Endothelial cell of umbilical vein (primary cell): ENCODE results near the gene SRA1. TPM values are rescaled to one million over a fixed set of nuclear protein-coding genes. Genes with fewer than 3 reads are reported as not detected.

Experiments used
- BruUV-seq: library from RNA; stranded (reverse); fragments of 400-500 nt; replicated peaks from 2 replicates; lab custom pipeline; 2021; lab: Mats Ljungman, UMichigan
- CTCF ChIA-PET: fragments of 300-600, 350-600 bp; sonication (Branson Sonifier 250); formaldehyde crosslinking; loops from one replicate; lab custom pipeline; 2021; ENCODE audit warnings: antibody characterized with exemption, inconsistent platforms; lab: Charles Lee
- POLR2A ChIA-PET: fragments of 300-600, 350-600 bp; sonication (Branson Sonifier 250); formaldehyde crosslinking; loops from one replicate; lab custom pipeline; 2021; ENCODE audit warnings: antibody characterized with exemption, inconsistent platforms; lab: Charles Lee
- DNase-seq: peaks from one replicate; pipeline ENCODE4 v3.0.0-alpha.2; 2011; ENCODE audit warnings: low read depth, low spot score
- FAIRE-seq: peaks from 2 replicates; lab custom pipeline; 2011; peaks lifted over from hg19 to GRCh38; lab: Jason Lieb, UNC
- H2AFZ ChIP-seq: 2 replicates; pipeline ENCODE4 v1.6.0; 2012; ENCODE audit warnings: low read depth, low read length, control low read depth, inconsistent platforms
- H3K27ac ChIP-seq: 2 replicates; pipeline ENCODE4 v1.5.1; 2011; ENCODE audit warnings: low read depth, mild to moderate bottlenecking, control low read depth, low read length, moderate library complexity; ENCODE audit not compliant: insufficient read depth
- H3K27me3 ChIP-seq, 2 experiments: 2 replicates each; pipeline versions ENCODE4 v1.6.0 to v1.6.1; 2011; ENCODE audit warnings: low read length in 2 of 2, mixed read lengths in 1 of 2; ENCODE audit not compliant: control insufficient read depth in 2 of 2, insufficient read depth in 2 of 2
- H3K36me3 ChIP-seq, 2 experiments: 2 replicates in 1 of 2; 3 replicates in 1 of 2; pipeline ENCODE4 v1.5.1; 2011; ENCODE audit warnings: low read length in 2 of 2, mild to moderate bottlenecking in 1 of 2, moderate library complexity in 1 of 2; ENCODE audit not compliant: control insufficient read depth in 2 of 2, insufficient read depth in 2 of 2; ENCODE audit errors: extremely low read depth in 1 of 2
- H3K4me1 ChIP-seq: 3 replicates; pipeline ENCODE4 v1.5.1; 2011; ENCODE audit warnings: mild to moderate bottlenecking, low read length; ENCODE audit not compliant: control insufficient read depth, insufficient read depth; ENCODE audit errors: extremely low read depth
- H3K4me2 ChIP-seq: 2 replicates; pipeline ENCODE4 v1.6.1; 2011; ENCODE audit warnings: low read length, control low read depth, mixed read lengths; ENCODE audit not compliant: insufficient read depth
- H3K4me3 ChIP-seq, 3 experiments: fragments of 200-600 bp in 1 of 3; sonication (generic), shearing (Covaris generic) in 1 of 3; replicated peaks in 1 of 3; 2 replicates each; pipeline ENCODE4 v1.5.1; 2011 to 2016; ENCODE audit warnings: control low read depth in 3 of 3, low read length in 3 of 3, mild to moderate bottlenecking in 2 of 3, inconsistent platforms in 1 of 3, low read depth in 1 of 3, moderate library complexity in 1 of 3; ENCODE audit not compliant: insufficient read depth in 1 of 3
- H3K79me2 ChIP-seq: 2 replicates; pipeline ENCODE4 v1.6.0; 2012; ENCODE audit warnings: low read length, inconsistent platforms; ENCODE audit not compliant: control insufficient read depth, insufficient read depth
- H3K9ac ChIP-seq: replicated peaks from 2 replicates; pipeline ENCODE3; 2011; ENCODE audit warnings: low read length, control low read depth; ENCODE audit not compliant: insufficient read depth; ENCODE audit errors: extremely low read depth
- H3K9me1 ChIP-seq: replicated peaks from 3 replicates; pipeline ENCODE4 v1.6.0; 2011; ENCODE audit warnings: mild to moderate bottlenecking, low read length; ENCODE audit not compliant: control insufficient read depth, insufficient read depth; ENCODE audit errors: extremely low read depth
- H3K9me3 ChIP-seq: replicated peaks from 2 replicates; pipeline ENCODE4 v1.5.1; 2012; ENCODE audit warnings: low read length, inconsistent platforms; ENCODE audit not compliant: control insufficient read depth, insufficient read depth
- H4K20me1 ChIP-seq: replicated peaks from 2 replicates; pipeline ENCODE3; 2011; ENCODE audit warnings: mild to moderate bottlenecking, low read length; ENCODE audit not compliant: control insufficient read depth, insufficient read depth; ENCODE audit errors: extremely low read depth
- CTCF ChIP-seq, 2 donors: IDR thresholded peaks; 1 replicate in 1 of 2; 2 replicates in 1 of 2; pipeline ENCODE4 v1.5.1; 2011; ENCODE audit warnings: low read length in 2 of 2, mild to moderate bottlenecking in 2 of 2, moderate library complexity in 2 of 2, control low read depth in 1 of 2, inconsistent platforms in 1 of 2, low read depth in 1 of 2; ENCODE audit not compliant: insufficient read depth in 1 of 2; ENCODE audit errors: extremely low read depth in 1 of 2
- EZH2 ChIP-seq: IDR thresholded peaks from 2 replicates; pipeline ENCODE4 v1.6.1; 2012; ENCODE audit warnings: borderline replicate concordance, low read depth, mild to moderate bottlenecking, moderate library complexity, low read length, inconsistent platforms; ENCODE audit not compliant: severe bottlenecking
- FOS ChIP-seq: IDR thresholded peaks from 2 replicates; pipeline ENCODE4 v1.6.1; 2011; ENCODE audit warnings: mild to moderate bottlenecking, low read length, moderate library complexity, borderline replicate concordance; ENCODE audit not compliant: insufficient read depth
- GATA2 ChIP-seq: IDR thresholded peaks from 2 replicates; pipeline ENCODE4 v1.7.0; 2011; ENCODE audit warnings: low read depth, mild to moderate bottlenecking, moderate library complexity, mixed read lengths, low read length; ENCODE audit not compliant: insufficient read length, insufficient read depth
- JUN ChIP-seq: IDR thresholded peaks from 2 replicates; pipeline ENCODE4 v1.6.1; 2011; ENCODE audit warnings: borderline replicate concordance, low read depth; ENCODE audit not compliant: insufficient read length, insufficient read depth
- MAX ChIP-seq: IDR thresholded peaks from 2 replicates; pipeline ENCODE4 v1.6.1; 2011; ENCODE audit not compliant: insufficient read depth, insufficient read length
- MYC ChIP-seq: IDR thresholded peaks from one replicate; pipeline ENCODE4 v1.6.1; 2011; ENCODE audit warnings: mild to moderate bottlenecking, low read depth, low read length
- POLR2A ChIP-seq: IDR thresholded peaks from 2 replicates; pipeline ENCODE4 v1.6.1; 2012; ENCODE audit warnings: low read depth, mild to moderate bottlenecking, control low read depth, low read length
- POLR2AphosphoS5 ChIP-seq: IDR thresholded peaks from 2 replicates; pipeline ENCODE4 v1.6.1; 2012; ENCODE audit warnings: low read depth, mild to moderate bottlenecking, control low read depth, low read length, moderate library complexity; ENCODE audit not compliant: insufficient read depth
- dilution Hi-C: fragments of 300-500 bp; cut with MboI; formaldehyde crosslinking; loops from one replicate; pipeline ENCODE4 v1.15.0; 2019; ENCODE audit warnings: low sequenced_read_pairs; ENCODE audit not compliant: extremely low pct_ligation_motif_present
- intact Hi-C: fragments of 100-400 bp; cut with micrococcal nuclease; formaldehyde crosslinking; loops from one replicate; pipeline ENCODE4 v1.10.0; 2022
- microRNA-seq: library from miRNA; unstranded; fragments of <30 nt; microRNA quantifications from one replicate; pipeline ENCODE4 v1.2.0, GENCODE V29; 2021; ENCODE audit warnings: borderline number of aligned reads, borderline replicate concordance
- polyA plus RNA-seq, 4 experiments: library from polyadenylated mRNA; depleted of rRNA in 3 of 4; stranded (reverse) in 3 of 4; unstranded in 1 of 4; fragments of >200 nt; gene quantifications; 2 replicates each; pipeline versions ENCODE4 v1.2.1 to v1.2.3, GENCODE V29; 2011 to 2012; ENCODE audit warnings: missing spikeins in 1 of 4
- small RNA-seq: library from RNA; depleted of rRNA; stranded (forward); fragments of <200 nt; gene quantifications from one replicate; pipeline ENCODE3, GENCODE V24; 2012; ENCODE audit warnings: low replicate concordance, low read depth; ENCODE audit not compliant: insufficient read depth, insufficient read length
- total RNA-seq: library from RNA; stranded (reverse); gene quantifications from 2 replicates; pipeline ENCODE4 v1.2.3, GENCODE V29; 2021

SRA1 gene
- total and polyA plus RNA-seq, 2 donors (not counting 3 experiments of a cell fraction or from before 2014, with no cell fraction given): 17.6 to 19.7 TPM

- Histone ChIP-seq H4K20me1 (no peaks in the 10 kb centered on the region), H3K9ac (no peak overlapping the region), H2AFZ (no peak overlapping the region), H3K79me2 (no peaks in the 10 kb centered on the region), H3K4me2 (no peak overlapping the region), H3K4me3 (no peak overlapping the region), H3K27me3 (no peaks in the 10 kb centered on the region), H3K9me3 (no peaks in the 10 kb centered on the region), H3K36me3 (peaks cover 7 to 24% of the 10 kb centered on the region in 2 experiments), H3K9me1 (no peaks in the 10 kb centered on the region), H3K27ac (no peak overlapping the region), H3K4me1 (no peaks in the 10 kb centered on the region)
- TF ChIP-seq MAX: no peak
- no peak for TF ChIP-seq GATA2
- TF ChIP-seq MYC: no peak
- no peak for TF ChIP-seq FOS
- TF ChIP-seq JUN: no peak
- TF ChIP-seq POLR2A: no peak
- no peak for TF ChIP-seq CTCF (IDR thresholded peaks at IDR 0.05; ENCODE audit: extremely low read depth in 1 of 2, insufficient read depth in 1 of 2, low read depth in 1 of 2, low read length in 2 of 2)
- TF ChIP-seq POLR2AphosphoS5: no peak
- TF ChIP-seq EZH2: no peak
- BruUV-seq: no TSS peak
- ChIA-PET CTCF (interaction anchor here (1.3 kb wide), 1 partner anchor 12 kb away, joined by 3 read pairs; no protein-coding TSS in a partner anchor), POLR2A (no interaction called here)
- dilution Hi-C loops (no loop called here), intact Hi-C loops (no loop called here)
- FAIRE-seq (no peak), DNase-seq (no peak)
Observed at GRCh38 chr5:140502834-140503233, 54.4 kb downstream of the SRA1 start.

Small RNA genes lying within 50 kb of the gene (microRNA-seq; reads per million reads assigned to microRNA genes)
- not detected for gene MIR6831

Small RNA genes lying within 50 kb of the gene (small RNA-seq; reads per million reads assigned to genes)
- not detected for gene RF00279
- gene RF00443: not detected

Other genes starting within 250 kb of the SRA1 start
- 33.2 and 35.3 TPM in 2 replicates for gene HBEGF, start 210.9 kb downstream of the SRA1 start, total RNA-seq
- 62.9 and 79.8 TPM in 2 replicates for gene HBEGF, start 210.9 kb downstream of the SRA1 start, polyA plus RNA-seq
- gene SLC4A9, start 197.3 kb downstream of the SRA1 start, total RNA-seq: not detected in 2 replicates
- gene SLC4A9, start 197.3 kb downstream of the SRA1 start, polyA plus RNA-seq: not detected in 2 replicates
- gene ANKHD1, start 155.6 kb downstream of the SRA1 start, total RNA-seq: 87.0 and 92.4 TPM in 2 replicates
- gene ANKHD1, start 155.6 kb downstream of the SRA1 start, polyA plus RNA-seq: 54.8 and 56.1 TPM in 2 replicates
- gene EIF4EBP3, start 9.8 kb downstream of the SRA1 start, total RNA-seq: 7.6 and 8.8 TPM in 2 replicates
- 3.7 and 6.5 TPM in 2 replicates for gene EIF4EBP3, start 9.8 kb downstream of the SRA1 start, polyA plus RNA-seq
- gene APBB3, start 7.1 kb upstream of the SRA1 start, total RNA-seq: 12.1 and 13.3 TPM in 2 replicates
- 22.8 and 24.5 TPM in 2 replicates for gene APBB3, start 7.1 kb upstream of the SRA1 start, polyA plus RNA-seq
- gene SLC35A4, start 7.4 kb upstream of the SRA1 start, total RNA-seq: 60.9 and 65.6 TPM in 2 replicates
- gene SLC35A4, start 7.4 kb upstream of the SRA1 start, polyA plus RNA-seq: 112 and 118 TPM in 2 replicates
- 0.33 TPM in 1 of 2 replicates, not detected in the other for gene CD14, start 75.7 kb upstream of the SRA1 start, total RNA-seq
- gene CD14, start 75.7 kb upstream of the SRA1 start, polyA plus RNA-seq: 3.7 and 5.1 TPM in 2 replicates
- 14.2 and 23.7 TPM in 2 replicates for gene TMCO6, start 82.0 kb upstream of the SRA1 start, total RNA-seq
- 22.0 and 23.2 TPM in 2 replicates for gene TMCO6, start 82.0 kb upstream of the SRA1 start, polyA plus RNA-seq
- gene NDUFA2, start 90.2 kb upstream of the SRA1 start, total RNA-seq: 56.1 and 63.4 TPM in 2 replicates
- gene NDUFA2, start 90.2 kb upstream of the SRA1 start, polyA plus RNA-seq: 130 and 131 TPM in 2 replicates
- gene IK, start 90.4 kb upstream of the SRA1 start, total RNA-seq: 78.9 and 90.4 TPM in 2 replicates
- gene IK, start 90.4 kb upstream of the SRA1 start, polyA plus RNA-seq: 43.4 and 64.0 TPM in 2 replicates
- 24.0 and 25.3 TPM in 2 replicates for gene WDR55, start 107.4 kb upstream of the SRA1 start, total RNA-seq
- gene WDR55, start 107.4 kb upstream of the SRA1 start, polyA plus RNA-seq: 17.5 and 17.8 TPM in 2 replicates
- 1.1 TPM in 2 replicates for gene DND1, start 116.1 kb upstream of the SRA1 start, total RNA-seq
- 1.2 and 1.4 TPM in 2 replicates for gene DND1, start 116.1 kb upstream of the SRA1 start, polyA plus RNA-seq
- 104 and 105 TPM in 2 replicates for gene HARS1, start 133.9 kb upstream of the SRA1 start, total RNA-seq
- gene HARS1, start 133.9 kb upstream of the SRA1 start, polyA plus RNA-seq: 56.0 and 65.2 TPM in 2 replicates
- gene HARS2, start 134.0 kb upstream of the SRA1 start, total RNA-seq: 29.6 and 31.7 TPM in 2 replicates
- 19.9 and 23.6 TPM in 2 replicates for gene HARS2, start 134.0 kb upstream of the SRA1 start, polyA plus RNA-seq
- gene ZMAT2, start 143.0 kb upstream of the SRA1 start, total RNA-seq: 49.0 and 49.4 TPM in 2 replicates
- 45.8 and 58.0 TPM in 2 replicates for gene ZMAT2, start 143.0 kb upstream of the SRA1 start, polyA plus RNA-seq
- not detected in 2 replicates for gene PCDHA1, start 228.7 kb upstream of the SRA1 start, total RNA-seq
- 0.03 and 0.04 TPM in 2 replicates for gene PCDHA1, start 228.7 kb upstream of the SRA1 start, polyA plus RNA-seq
- not detected in 2 replicates for gene PCDHA2, start 237.4 kb upstream of the SRA1 start, total RNA-seq
- 0.02 TPM in 1 of 2 replicates, not detected in the other for gene PCDHA2, start 237.4 kb upstream of the SRA1 start, polyA plus RNA-seq
- 0.09 TPM in 1 of 2 replicates, not detected in the other for gene PCDHA3, start 243.6 kb upstream of the SRA1 start, total RNA-seq
- gene PCDHA3, start 243.6 kb upstream of the SRA1 start, polyA plus RNA-seq: 0.07 and 0.08 TPM in 2 replicates
- gene PCDHA4, start 249.6 kb upstream of the SRA1 start, total RNA-seq: 0.04 and 0.14 TPM in 2 replicates
- gene PCDHA4, start 249.6 kb upstream of the SRA1 start, polyA plus RNA-seq: 0.14 and 0.26 TPM in 2 replicates